ENCODE measurements around the gene TUBB. TPM values are rescaled to one million over a fixed set of nuclear protein-coding genes. Genes with fewer than 3 reads are reported as not detected.

Gene TUBB
- polyA plus RNA-seq (2011; rRNA removed), result 691 and 782 TPM in 2 replicates
- 1,345 and 1,480 TPM in 2 replicates for polyA plus RNA-seq (2012; cell fraction: cytosol; rRNA removed)
- 1,395 and 1,872 TPM in 2 replicates for polyA plus RNA-seq (2012; cell fraction: nucleus; rRNA removed)
- 1,022 to 1,121 TPM (median 1,044 TPM) in 3 replicates for polyA plus RNA-seq (2017; fragmentation: RNase III; extraction: RNeasy Plus Mini Kit Qiagen cat#74134 plus additional on column Dnase treatment)
- 802 and 983 TPM in 2 replicates for polyA minus RNA-seq (2011; rRNA and poly(A)+ RNA removed)

DNA sequence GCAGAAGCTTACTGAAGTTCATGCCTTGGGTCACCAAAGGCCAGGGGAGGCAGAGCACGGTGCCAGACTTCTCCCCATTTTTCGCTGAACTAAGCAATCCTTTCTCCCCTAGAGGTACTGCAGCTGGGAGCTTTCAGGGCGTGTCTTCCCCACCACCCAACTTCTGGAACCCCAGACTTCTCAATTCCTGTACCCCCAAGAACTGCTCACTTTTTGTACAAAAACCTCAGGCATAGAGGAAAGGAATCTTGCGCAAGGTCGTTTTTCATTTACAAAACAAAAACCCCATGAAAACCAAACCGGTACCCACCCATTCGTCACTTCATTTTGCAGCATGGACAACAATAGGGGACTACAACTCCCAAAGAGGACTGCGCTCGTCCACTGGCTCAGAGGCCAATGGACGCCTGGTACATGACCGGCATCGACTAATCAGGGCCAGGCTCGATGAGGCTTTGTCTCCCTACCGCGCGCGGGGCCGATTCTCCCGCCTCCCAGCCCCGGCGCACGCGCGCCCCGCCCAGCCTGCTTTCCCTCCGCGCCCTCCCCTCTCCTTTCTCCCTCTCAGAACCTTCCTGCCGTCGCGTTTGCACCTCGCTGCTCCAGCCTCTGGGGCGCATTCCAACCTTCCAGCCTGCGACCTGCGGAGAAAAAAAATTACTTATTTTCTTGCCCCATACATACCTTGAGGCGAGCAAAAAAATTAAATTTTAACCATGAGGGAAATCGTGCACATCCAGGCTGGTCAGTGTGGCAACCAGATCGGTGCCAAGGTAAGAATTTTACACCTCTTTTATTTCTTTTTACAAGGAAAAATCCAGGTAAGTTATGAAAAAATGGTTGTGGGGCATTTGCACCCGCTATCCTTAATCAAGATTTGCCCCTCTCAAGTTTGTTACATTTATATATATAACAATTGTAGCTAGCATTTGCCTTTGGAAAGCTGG, at the start of gene TUBB:
Gene TUBB (plus strand): TSS at position 562 of the 947 bp plus-strand sequence. CDS start 155 bp downstream, at position 717.
- ChIA-PET POLR2A (interaction anchor here (1.2 to 3.5 kb wide), 5 partner anchors 29 to 100 kb away, joined by 4 to 12 read pairs (median 7); partner anchors contain the start of genes DHX16 and NRM), CTCF (interaction anchor here (2.5 to 18.8 kb wide), 3 partner anchors 9 to 42 kb away, joined by 8 to 539 read pairs (median 22); partner anchors contain the start of gene DHX16)
- DNase-seq (ENCODE audit: low read depth in 1 of 2, low spot score in 1 of 2) (peak; percentile 78 to 96), FAIRE-seq (no peak), ATAC-seq (peak; percentile 79 to 85)
- WGBS (ENCODE audit: missing lambda C conversion rate), result 2% methylated on average over 37 of the region's 38 CpGs
- Histone ChIP-seq H3K4me2 (peak within 1 kb of the TSS; percentile 87), H3K9me3 (no peaks in the 10 kb centered on the region), H3K4me3 (peak within 1 kb of the TSS; percentile 98), H3K4me1 (peaks cover 46% of the 10 kb centered on the region), H3K27ac (peak within 1 kb of the TSS; percentile 99 to 100)
- no peak for TF ChIP-seq HOXB5 (CRISPR knock-in tag; IDR thresholded peaks at IDR 0.05)
- TF ChIP-seq MAZ (IDR thresholded peaks at IDR 0.05; ENCODE audit: borderline replicate concordance, low read depth, low read length), result no peak
- TF ChIP-seq KDM5A (IDR thresholded peaks at IDR 0.05), result no peak
- TF ChIP-seq CHD2 (IDR thresholded peaks at IDR 0.05; ENCODE audit: low read length, partially characterized antibody), result no peak
- TF ChIP-seq, protein P1, sequence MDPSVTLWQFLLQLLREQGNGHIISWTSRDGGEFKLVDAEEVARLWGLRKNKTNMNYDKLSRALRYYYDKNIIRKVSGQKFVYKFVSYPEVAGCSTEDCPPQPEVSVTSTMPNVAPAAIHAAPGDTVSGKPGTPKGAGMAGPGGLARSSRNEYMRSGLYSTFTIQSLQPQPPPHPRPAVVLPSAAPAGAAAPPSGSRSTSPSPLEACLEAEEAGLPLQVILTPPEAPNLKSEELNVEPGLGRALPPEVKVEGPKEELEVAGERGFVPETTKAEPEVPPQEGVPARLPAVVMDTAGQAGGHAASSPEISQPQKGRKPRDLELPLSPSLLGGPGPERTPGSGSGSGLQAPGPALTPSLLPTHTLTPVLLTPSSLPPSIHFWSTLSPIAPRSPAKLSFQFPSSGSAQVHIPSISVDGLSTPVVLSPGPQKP (IDR thresholded peaks at IDR 0.05; ENCODE audit: low read depth, low read length), result no peak
- TF ChIP-seq GATA3 (IDR thresholded peaks at IDR 0.05; ENCODE audit: borderline replicate concordance), result no peak
- no peak for TF ChIP-seq ZNF302 (CRISPR knock-in tag; IDR thresholded peaks at IDR 0.05)
- no peak for TF ChIP-seq NFE2L2 (conservative IDR thresholded peaks at IDR 0.05; ENCODE audit: low read length)
- no peak for TF ChIP-seq EP300 (IDR thresholded peaks at IDR 0.05)
- TF ChIP-seq, protein P2, sequence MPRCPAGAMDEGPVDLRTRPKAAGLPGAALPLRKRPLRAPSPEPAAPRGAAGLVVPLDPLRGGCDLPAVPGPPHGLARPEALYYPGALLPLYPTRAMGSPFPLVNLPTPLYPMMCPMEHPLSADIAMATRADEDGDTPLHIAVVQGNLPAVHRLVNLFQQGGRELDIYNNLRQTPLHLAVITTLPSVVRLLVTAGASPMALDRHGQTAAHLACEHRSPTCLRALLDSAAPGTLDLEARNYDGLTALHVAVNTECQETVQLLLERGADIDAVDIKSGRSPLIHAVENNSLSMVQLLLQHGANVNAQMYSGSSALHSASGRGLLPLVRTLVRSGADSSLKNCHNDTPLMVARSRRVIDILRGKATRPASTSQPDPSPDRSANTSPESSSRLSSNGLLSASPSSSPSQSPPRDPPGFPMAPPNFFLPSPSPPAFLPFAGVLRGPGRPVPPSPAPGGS (IDR thresholded peaks at IDR 0.05), result peak; percentile 41; the same call in 1 of the 3 replicates
- no peak for TF ChIP-seq NR3C1 (IDR thresholded peaks at IDR 0.05)
- TF ChIP-seq HOXA7 (CRISPR knock-in tag; IDR thresholded peaks at IDR 0.05), result no peak
- TF ChIP-seq CBX2 (IDR thresholded peaks at IDR 0.05; ENCODE audit: borderline replicate concordance, low read depth), result no peak
- no peak for TF ChIP-seq CBX8 (IDR thresholded peaks at IDR 0.05)
- no peak for TF ChIP-seq KDM1A (IDR thresholded peaks at IDR 0.05; ENCODE audit: low read depth)
- TF ChIP-seq ZSCAN20 (CRISPR knock-in tag; IDR thresholded peaks at IDR 0.05), result no peak
- TF ChIP-seq BHLHE40 (IDR thresholded peaks at IDR 0.05; ENCODE audit: low read depth, low read length), result no peak
- no peak for TF ChIP-seq HDAC2 (IDR thresholded peaks at IDR 0.05)
- 0 out of 2 replicates have a peak, but pooled peaks have one; percentile 10 for TF ChIP-seq PHF8 (IDR thresholded peaks at IDR 0.05; ENCODE audit: borderline replicate concordance, low read depth)
- TF ChIP-seq FOXS1 (CRISPR knock-in tag; IDR thresholded peaks at IDR 0.05), result no peak
- TF ChIP-seq ESRRA (IDR thresholded peaks at IDR 0.05; ENCODE audit: borderline replicate concordance, low read length), result no peak
- peak; percentile 56; the same call in 1 of the 2 replicates for TF ChIP-seq MYC (IDR thresholded peaks at IDR 0.05; ENCODE audit: borderline replicate concordance, low read length)
- TF ChIP-seq RARB (CRISPR knock-in tag; IDR thresholded peaks at IDR 0.05), result no peak
- TF ChIP-seq TFCP2L1 (CRISPR knock-in tag; IDR thresholded peaks at IDR 0.05), result no peak
- TF ChIP-seq JUN (IDR thresholded peaks at IDR 0.05), result peak; percentile 66 to 84
- TF ChIP-seq, protein P3, sequence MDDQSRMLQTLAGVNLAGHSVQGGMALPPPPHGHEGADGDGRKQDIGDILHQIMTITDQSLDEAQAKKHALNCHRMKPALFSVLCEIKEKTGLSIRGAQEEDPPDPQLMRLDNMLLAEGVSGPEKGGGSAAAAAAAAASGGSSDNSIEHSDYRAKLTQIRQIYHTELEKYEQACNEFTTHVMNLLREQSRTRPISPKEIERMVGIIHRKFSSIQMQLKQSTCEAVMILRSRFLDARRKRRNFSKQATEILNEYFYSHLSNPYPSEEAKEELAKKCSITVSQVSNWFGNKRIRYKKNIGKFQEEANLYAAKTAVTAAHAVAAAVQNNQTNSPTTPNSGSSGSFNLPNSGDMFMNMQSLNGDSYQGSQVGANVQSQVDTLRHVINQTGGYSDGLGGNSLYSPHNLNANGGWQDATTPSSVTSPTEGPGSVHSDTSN (IDR thresholded peaks at IDR 0.05), result no peak
- TF ChIP-seq, protein P4, sequence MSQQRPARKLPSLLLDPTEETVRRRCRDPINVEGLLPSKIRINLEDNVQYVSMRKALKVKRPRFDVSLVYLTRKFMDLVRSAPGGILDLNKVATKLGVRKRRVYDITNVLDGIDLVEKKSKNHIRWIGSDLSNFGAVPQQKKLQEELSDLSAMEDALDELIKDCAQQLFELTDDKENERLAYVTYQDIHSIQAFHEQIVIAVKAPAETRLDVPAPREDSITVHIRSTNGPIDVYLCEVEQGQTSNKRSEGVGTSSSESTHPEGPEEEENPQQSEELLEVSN (IDR thresholded peaks at IDR 0.05; ENCODE audit: borderline replicate concordance, low read depth), result peak; percentile 54; the same call in 1 of the 2 replicates
- TF ChIP-seq ZFP36 (IDR thresholded peaks at IDR 0.05; ENCODE audit: borderline replicate concordance, partially characterized antibody), result no peak
- TF ChIP-seq, protein P5, sequence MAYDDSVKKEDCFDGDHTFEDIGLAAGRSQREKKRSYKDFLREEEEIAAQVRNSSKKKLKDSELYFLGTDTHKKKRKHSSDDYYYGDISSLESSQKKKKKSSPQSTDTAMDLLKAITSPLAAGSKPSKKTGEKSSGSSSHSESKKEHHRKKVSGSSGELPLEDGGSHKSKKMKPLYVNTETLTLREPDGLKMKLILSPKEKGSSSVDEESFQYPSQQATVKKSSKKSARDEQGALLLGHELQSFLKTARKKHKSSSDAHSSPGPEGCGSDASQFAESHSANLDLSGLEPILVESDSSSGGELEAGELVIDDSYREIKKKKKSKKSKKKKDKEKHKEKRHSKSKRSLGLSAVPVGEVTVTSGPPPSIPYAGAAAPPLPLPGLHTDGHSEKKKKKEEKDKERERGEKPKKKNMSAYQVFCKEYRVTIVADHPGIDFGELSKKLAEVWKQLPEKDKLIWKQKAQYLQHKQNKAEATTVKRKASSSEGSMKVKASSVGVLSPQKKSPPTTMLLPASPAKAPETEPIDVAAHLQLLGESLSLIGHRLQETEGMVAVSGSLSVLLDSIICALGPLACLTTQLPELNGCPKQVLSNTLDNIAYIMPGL (CRISPR knock-in tag; IDR thresholded peaks at IDR 0.05; ENCODE audit: borderline replicate concordance), result no peak
- TF ChIP-seq, protein P6, sequence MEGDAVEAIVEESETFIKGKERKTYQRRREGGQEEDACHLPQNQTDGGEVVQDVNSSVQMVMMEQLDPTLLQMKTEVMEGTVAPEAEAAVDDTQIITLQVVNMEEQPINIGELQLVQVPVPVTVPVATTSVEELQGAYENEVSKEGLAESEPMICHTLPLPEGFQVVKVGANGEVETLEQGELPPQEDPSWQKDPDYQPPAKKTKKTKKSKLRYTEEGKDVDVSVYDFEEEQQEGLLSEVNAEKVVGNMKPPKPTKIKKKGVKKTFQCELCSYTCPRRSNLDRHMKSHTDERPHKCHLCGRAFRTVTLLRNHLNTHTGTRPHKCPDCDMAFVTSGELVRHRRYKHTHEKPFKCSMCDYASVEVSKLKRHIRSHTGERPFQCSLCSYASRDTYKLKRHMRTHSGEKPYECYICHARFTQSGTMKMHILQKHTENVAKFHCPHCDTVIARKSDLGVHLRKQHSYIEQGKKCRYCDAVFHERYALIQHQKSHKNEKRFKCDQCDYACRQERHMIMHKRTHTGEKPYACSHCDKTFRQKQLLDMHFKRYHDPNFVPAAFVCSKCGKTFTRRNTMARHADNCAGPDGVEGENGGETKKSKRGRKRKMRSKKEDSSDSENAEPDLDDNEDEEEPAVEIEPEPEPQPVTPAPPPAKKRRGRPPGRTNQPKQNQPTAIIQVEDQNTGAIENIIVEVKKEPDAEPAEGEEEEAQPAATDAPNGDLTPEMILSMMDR (IDR thresholded peaks at IDR 0.05), result no peak
- TF ChIP-seq MAFK (IDR thresholded peaks at IDR 0.05; ENCODE audit: partially characterized antibody), result peak; percentile 98
- no peak for TF ChIP-seq POLR2AphosphoS2 (conservative IDR thresholded peaks at IDR 0.05; ENCODE audit: low read length)

Measured in A549 (cell line).